GM21367 (cell line): ENCODE results near the gene SYNJ2BP.

Experiments
- ATAC-seq: cut with Tn5 transposase; IDR thresholded peaks from one replicate; pipeline ENCODE4 v1.9.1; 2021; ENCODE audit not compliant: unreplicated experiment

The SYNJ2BP gene

GRCh38 chr14:70392676-70393075 is 24.2 kb downstream of the SYNJ2BP start:
- no peak for ATAC-seq

GRCh38 chr14:70391493-70392391 is 25.1 kb downstream of the SYNJ2BP start:
- no peak for ATAC-seq

- no peak for ATAC-seq
Observed at GRCh38 chr14:70382536-70382935, 34.4 kb downstream of the SYNJ2BP start.

- no peak for ATAC-seq
Observed at GRCh38 chr14:70380824-70381223, 36.1 kb downstream of the SYNJ2BP start.

- ATAC-seq = no peak
Observed at GRCh38 chr14:70378696-70379095, 38.2 kb downstream of the SYNJ2BP start.
